Endothelial cell of umbilical vein (primary cell): ENCODE measurements around the gene HIPK1. TPM values are rescaled to one million over a fixed set of nuclear protein-coding genes. Genes with fewer than 3 reads are reported as not detected.

ENCODE experiments used
- BruUV-seq: library from RNA; stranded (reverse); fragments of 400-500 nt; replicated peaks from 2 replicates; lab custom pipeline; 2021; lab: Mats Ljungman, UMichigan
- CTCF ChIA-PET: fragments of 300-600, 350-600 bp; sonication (Branson Sonifier 250); formaldehyde crosslinking; loops from one replicate; lab custom pipeline; 2021; ENCODE audit warnings: antibody characterized with exemption, inconsistent platforms; lab: Charles Lee
- POLR2A ChIA-PET: fragments of 300-600, 350-600 bp; sonication (Branson Sonifier 250); formaldehyde crosslinking; loops from one replicate; lab custom pipeline; 2021; ENCODE audit warnings: antibody characterized with exemption, inconsistent platforms; lab: Charles Lee
- DNase-seq: peaks from one replicate; pipeline ENCODE4 v3.0.0-alpha.2; 2011; ENCODE audit warnings: low read depth, low spot score
- FAIRE-seq: peaks from 2 replicates; lab custom pipeline; 2011; peaks lifted over from hg19 to GRCh38; lab: Jason Lieb, UNC
- H2AFZ ChIP-seq: 2 replicates; pipeline ENCODE4 v1.6.0; 2012; ENCODE audit warnings: low read depth, low read length, control low read depth, inconsistent platforms
- H3K27ac ChIP-seq: 2 replicates; pipeline ENCODE4 v1.5.1; 2011; ENCODE audit warnings: low read depth, mild to moderate bottlenecking, control low read depth, low read length, moderate library complexity; ENCODE audit not compliant: insufficient read depth
- H3K27me3 ChIP-seq, 2 experiments: 2 replicates each; pipeline versions ENCODE4 v1.6.0 to v1.6.1; 2011; ENCODE audit warnings: low read length in 2 of 2, mixed read lengths in 1 of 2; ENCODE audit not compliant: control insufficient read depth in 2 of 2, insufficient read depth in 2 of 2
- H3K36me3 ChIP-seq, 2 experiments: 2 replicates in 1 of 2; 3 replicates in 1 of 2; pipeline ENCODE4 v1.5.1; 2011; ENCODE audit warnings: low read length in 2 of 2, mild to moderate bottlenecking in 1 of 2, moderate library complexity in 1 of 2; ENCODE audit not compliant: control insufficient read depth in 2 of 2, insufficient read depth in 2 of 2; ENCODE audit errors: extremely low read depth in 1 of 2
- H3K4me1 ChIP-seq: 3 replicates; pipeline ENCODE4 v1.5.1; 2011; ENCODE audit warnings: mild to moderate bottlenecking, low read length; ENCODE audit not compliant: control insufficient read depth, insufficient read depth; ENCODE audit errors: extremely low read depth
- H3K4me2 ChIP-seq: 2 replicates; pipeline ENCODE4 v1.6.1; 2011; ENCODE audit warnings: low read length, control low read depth, mixed read lengths; ENCODE audit not compliant: insufficient read depth
- H3K4me3 ChIP-seq, 3 experiments: fragments of 200-600 bp in 1 of 3; sonication (generic), shearing (Covaris generic) in 1 of 3; replicated peaks in 1 of 3; 2 replicates each; pipeline ENCODE4 v1.5.1; 2011 to 2016; ENCODE audit warnings: control low read depth in 3 of 3, low read length in 3 of 3, mild to moderate bottlenecking in 2 of 3, inconsistent platforms in 1 of 3, low read depth in 1 of 3, moderate library complexity in 1 of 3; ENCODE audit not compliant: insufficient read depth in 1 of 3
- H3K79me2 ChIP-seq: 2 replicates; pipeline ENCODE4 v1.6.0; 2012; ENCODE audit warnings: low read length, inconsistent platforms; ENCODE audit not compliant: control insufficient read depth, insufficient read depth
- H3K9ac ChIP-seq: replicated peaks from 2 replicates; pipeline ENCODE3; 2011; ENCODE audit warnings: low read length, control low read depth; ENCODE audit not compliant: insufficient read depth; ENCODE audit errors: extremely low read depth
- H3K9me1 ChIP-seq: replicated peaks from 3 replicates; pipeline ENCODE4 v1.6.0; 2011; ENCODE audit warnings: mild to moderate bottlenecking, low read length; ENCODE audit not compliant: control insufficient read depth, insufficient read depth; ENCODE audit errors: extremely low read depth
- H3K9me3 ChIP-seq: replicated peaks from 2 replicates; pipeline ENCODE4 v1.5.1; 2012; ENCODE audit warnings: low read length, inconsistent platforms; ENCODE audit not compliant: control insufficient read depth, insufficient read depth
- H4K20me1 ChIP-seq: replicated peaks from 2 replicates; pipeline ENCODE3; 2011; ENCODE audit warnings: mild to moderate bottlenecking, low read length; ENCODE audit not compliant: control insufficient read depth, insufficient read depth; ENCODE audit errors: extremely low read depth
- EZH2 ChIP-seq: IDR thresholded peaks from 2 replicates; pipeline ENCODE4 v1.6.1; 2012; ENCODE audit warnings: borderline replicate concordance, low read depth, mild to moderate bottlenecking, moderate library complexity, low read length, inconsistent platforms; ENCODE audit not compliant: severe bottlenecking
- FOS ChIP-seq: IDR thresholded peaks from 2 replicates; pipeline ENCODE4 v1.6.1; 2011; ENCODE audit warnings: mild to moderate bottlenecking, low read length, moderate library complexity, borderline replicate concordance; ENCODE audit not compliant: insufficient read depth
- GATA2 ChIP-seq: IDR thresholded peaks from 2 replicates; pipeline ENCODE4 v1.7.0; 2011; ENCODE audit warnings: low read depth, mild to moderate bottlenecking, moderate library complexity, mixed read lengths, low read length; ENCODE audit not compliant: insufficient read length, insufficient read depth
- JUN ChIP-seq: IDR thresholded peaks from 2 replicates; pipeline ENCODE4 v1.6.1; 2011; ENCODE audit warnings: borderline replicate concordance, low read depth; ENCODE audit not compliant: insufficient read length, insufficient read depth
- MYC ChIP-seq: IDR thresholded peaks from one replicate; pipeline ENCODE4 v1.6.1; 2011; ENCODE audit warnings: mild to moderate bottlenecking, low read depth, low read length
- POLR2A ChIP-seq: IDR thresholded peaks from 2 replicates; pipeline ENCODE4 v1.6.1; 2012; ENCODE audit warnings: low read depth, mild to moderate bottlenecking, control low read depth, low read length
- POLR2AphosphoS5 ChIP-seq: IDR thresholded peaks from 2 replicates; pipeline ENCODE4 v1.6.1; 2012; ENCODE audit warnings: low read depth, mild to moderate bottlenecking, control low read depth, low read length, moderate library complexity; ENCODE audit not compliant: insufficient read depth
- dilution Hi-C: fragments of 300-500 bp; cut with MboI; formaldehyde crosslinking; loops from one replicate; pipeline ENCODE4 v1.15.0; 2019; ENCODE audit warnings: low sequenced_read_pairs; ENCODE audit not compliant: extremely low pct_ligation_motif_present
- intact Hi-C: fragments of 100-400 bp; cut with micrococcal nuclease; formaldehyde crosslinking; loops from one replicate; pipeline ENCODE4 v1.10.0; 2022
- polyA plus RNA-seq, 4 experiments: library from polyadenylated mRNA; depleted of rRNA in 3 of 4; stranded (reverse) in 3 of 4; unstranded in 1 of 4; fragments of >200 nt; gene quantifications; 2 replicates each; pipeline versions ENCODE4 v1.2.1 to v1.2.3, GENCODE V29; 2011 to 2012; ENCODE audit warnings: missing spikeins in 1 of 4
- total RNA-seq: library from RNA; stranded (reverse); gene quantifications from 2 replicates; pipeline ENCODE4 v1.2.3, GENCODE V29; 2021
- TF ChIP-seq, protein P1 (sequence below), 2 donors: IDR thresholded peaks; 1 replicate in 1 of 2; 2 replicates in 1 of 2; pipeline ENCODE4 v1.5.1; 2011; ENCODE audit warnings: low read length in 2 of 2, mild to moderate bottlenecking in 2 of 2, moderate library complexity in 2 of 2, control low read depth in 1 of 2, inconsistent platforms in 1 of 2, low read depth in 1 of 2; ENCODE audit not compliant: insufficient read depth in 1 of 2; ENCODE audit errors: extremely low read depth in 1 of 2
- TF ChIP-seq, protein P2 (sequence below): IDR thresholded peaks from 2 replicates; pipeline ENCODE4 v1.6.1; 2011; ENCODE audit not compliant: insufficient read depth, insufficient read length

The HIPK1 gene
- total and polyA plus RNA-seq, 2 donors (not counting 3 experiments of a cell fraction or from before 2014, with no cell fraction given), result 39.3 to 56.1 TPM

DNA sequence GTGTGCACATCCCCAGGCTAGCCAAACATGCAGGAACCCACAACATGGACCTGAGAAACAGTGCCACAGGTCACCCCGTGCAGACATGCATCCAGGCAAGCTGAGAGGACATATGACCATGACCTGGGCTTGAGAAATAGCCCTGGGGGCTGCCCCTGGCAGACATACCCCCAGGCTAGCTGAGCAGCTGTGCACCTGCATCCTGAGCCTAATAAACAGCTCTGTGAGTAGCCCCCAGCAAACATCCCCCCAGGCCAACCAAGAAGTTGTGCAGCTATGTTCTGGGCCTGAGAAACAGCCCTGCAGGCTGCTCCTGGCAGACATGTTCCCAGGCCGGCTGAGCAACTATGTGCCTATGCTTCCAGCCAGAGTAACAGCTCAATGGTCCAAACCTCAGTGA lies 64.6 kb downstream of the HIPK1 start:
- no peaks in the 10 kb centered on the region for H4K20me1 ChIP-seq
- H3K9me3 ChIP-seq, result no peaks in the 10 kb centered on the region
- no peaks in the 10 kb centered on the region for H3K9me1 ChIP-seq
- H3K4me3 ChIP-seq, result no peak overlapping the region
- intact Hi-C loops (no loop called here), dilution Hi-C loops (no loop called here)
- DNase-seq (no peak), FAIRE-seq (no peak)
- H3K27me3 ChIP-seq, result peaks cover 0 to 2% of the 10 kb centered on the region in 2 experiments
- no TSS peak for BruUV-seq
- H3K36me3 ChIP-seq, result no peaks in the 10 kb centered on the region
- no peaks in the 10 kb centered on the region for H3K4me1 ChIP-seq
- ChIA-PET POLR2A (no interaction called here), CTCF (interaction anchor here (1.1 kb wide), 1 partner anchor 9 kb away, joined by 5 read pairs; no protein-coding TSS in a partner anchor)
- H3K9ac ChIP-seq, result no peak overlapping the region
- H2AFZ ChIP-seq, result no peak overlapping the region
- no peaks in the 10 kb centered on the region for H3K79me2 ChIP-seq
- no peak for TF ChIP-seq FOS
- TF ChIP-seq MYC, result no peak
- H3K4me2 ChIP-seq, result no peak overlapping the region
- H3K27ac ChIP-seq, result no peak overlapping the region

DNA sequence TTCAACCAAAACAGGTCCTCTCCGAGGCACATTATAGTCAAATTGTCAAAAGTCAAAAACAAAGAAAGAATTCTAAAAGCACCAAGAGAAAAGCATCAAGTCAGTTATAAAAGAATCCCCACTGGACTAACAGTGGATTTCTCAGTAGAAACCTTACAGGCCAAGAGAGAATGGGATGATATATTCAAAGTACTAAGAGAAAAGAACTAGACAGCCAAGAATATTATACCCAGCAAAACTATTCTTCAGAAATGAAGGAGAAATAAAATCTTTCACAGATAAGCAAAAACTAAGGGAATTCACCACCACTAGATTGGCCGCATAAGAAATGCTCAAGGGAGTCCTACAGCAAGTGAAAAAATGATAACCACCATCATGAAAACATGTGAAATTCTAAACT lies 66.3 kb downstream of the HIPK1 start:
- H3K79me2 ChIP-seq, result no peaks in the 10 kb centered on the region
- no peaks in the 10 kb centered on the region for H3K9me1 ChIP-seq
- CTCF ChIA-PET, result no interaction called here
- H3K36me3 ChIP-seq, result no peaks in the 10 kb centered on the region
- FAIRE-seq (no peak), DNase-seq (no peak)
- no peaks in the 10 kb centered on the region for H3K9me3 ChIP-seq
- H4K20me1 ChIP-seq, result no peaks in the 10 kb centered on the region
- POLR2A ChIA-PET, result no interaction called here
- no peaks in the 10 kb centered on the region for H3K4me1 ChIP-seq
- dilution Hi-C loops, result no loop called here
- no peak overlapping the region for H3K9ac ChIP-seq
- no peak overlapping the region for H2AFZ ChIP-seq
- TF ChIP-seq MYC, result no peak
- TF ChIP-seq EZH2, result no peak
- TF ChIP-seq, protein P1, sequence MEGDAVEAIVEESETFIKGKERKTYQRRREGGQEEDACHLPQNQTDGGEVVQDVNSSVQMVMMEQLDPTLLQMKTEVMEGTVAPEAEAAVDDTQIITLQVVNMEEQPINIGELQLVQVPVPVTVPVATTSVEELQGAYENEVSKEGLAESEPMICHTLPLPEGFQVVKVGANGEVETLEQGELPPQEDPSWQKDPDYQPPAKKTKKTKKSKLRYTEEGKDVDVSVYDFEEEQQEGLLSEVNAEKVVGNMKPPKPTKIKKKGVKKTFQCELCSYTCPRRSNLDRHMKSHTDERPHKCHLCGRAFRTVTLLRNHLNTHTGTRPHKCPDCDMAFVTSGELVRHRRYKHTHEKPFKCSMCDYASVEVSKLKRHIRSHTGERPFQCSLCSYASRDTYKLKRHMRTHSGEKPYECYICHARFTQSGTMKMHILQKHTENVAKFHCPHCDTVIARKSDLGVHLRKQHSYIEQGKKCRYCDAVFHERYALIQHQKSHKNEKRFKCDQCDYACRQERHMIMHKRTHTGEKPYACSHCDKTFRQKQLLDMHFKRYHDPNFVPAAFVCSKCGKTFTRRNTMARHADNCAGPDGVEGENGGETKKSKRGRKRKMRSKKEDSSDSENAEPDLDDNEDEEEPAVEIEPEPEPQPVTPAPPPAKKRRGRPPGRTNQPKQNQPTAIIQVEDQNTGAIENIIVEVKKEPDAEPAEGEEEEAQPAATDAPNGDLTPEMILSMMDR (IDR thresholded peaks at IDR 0.05; ENCODE audit: extremely low read depth in 1 of 2, insufficient read depth in 1 of 2, low read depth in 1 of 2, low read length in 2 of 2), result no peak
- no peak for TF ChIP-seq POLR2A
- TF ChIP-seq, protein P2, sequence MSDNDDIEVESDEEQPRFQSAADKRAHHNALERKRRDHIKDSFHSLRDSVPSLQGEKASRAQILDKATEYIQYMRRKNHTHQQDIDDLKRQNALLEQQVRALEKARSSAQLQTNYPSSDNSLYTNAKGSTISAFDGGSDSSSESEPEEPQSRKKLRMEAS, result no peak
- TF ChIP-seq POLR2AphosphoS5, result no peak
- no peak for TF ChIP-seq FOS
- no peak for TF ChIP-seq JUN
- no peak for TF ChIP-seq GATA2
- no peak overlapping the region for H3K4me3 ChIP-seq
- H3K27me3 ChIP-seq, result peaks cover 0 to 2% of the 10 kb centered on the region in 2 experiments
- BruUV-seq, result no TSS peak
- intact Hi-C loops, result no loop called here
- H3K4me2 ChIP-seq, result no peak overlapping the region
- H3K27ac ChIP-seq, result no peak overlapping the region
